CD14-positive monocyte (primary cell): ENCODE measurements around the gene CDKAL1. TPM values are rescaled to one million over a fixed set of nuclear protein-coding genes. Genes with fewer than 3 reads are reported as not detected.
"Not testable (repeated sequence)": the region's sequence is repeated elsewhere in the genome, so short reads cannot be mapped to it uniquely, and the experiment has no call there.

Experiments
- DNase-seq, 3 donors: peaks; one replicate each; pipeline ENCODE4 v3.0.0-alpha.2; 2011 to 2022
- H2AFZ ChIP-seq: 2 replicates; pipeline ENCODE4 v1.6.0; 2012; ENCODE audit warnings: mild to moderate bottlenecking, low read depth, low read length, inconsistent platforms; ENCODE audit not compliant: insufficient read depth, poor library complexity, severe bottlenecking
- H3K27ac ChIP-seq, 2 donors: 1 replicate in 1 of 2; 2 replicates in 1 of 2; pipeline ENCODE4 v1.5.1; 2012 to 2013; ENCODE audit warnings: low read length in 2 of 2, control low read depth in 1 of 2, inconsistent platforms in 1 of 2, low read depth in 1 of 2, mild to moderate bottlenecking in 1 of 2
- H3K27me3 ChIP-seq, 2 donors: one replicate each; pipeline versions ENCODE4 v1.6.0 to v1.6.1; 2011 to 2013; ENCODE audit warnings: low read length in 2 of 2; ENCODE audit not compliant: control insufficient read depth in 2 of 2, insufficient read depth in 2 of 2
- H3K36me3 ChIP-seq, 2 donors: replicated peaks in 1 of 2; 1 replicate in 1 of 2; 2 replicates in 1 of 2; pipeline versions ENCODE4 v1.5.1 to v1.6.1; 2012 to 2013; ENCODE audit warnings: low read length in 2 of 2, control low read depth in 1 of 2, inconsistent platforms in 1 of 2, mild to moderate bottlenecking in 1 of 2; ENCODE audit not compliant: insufficient read depth in 2 of 2, control insufficient read depth in 1 of 2
- H3K4me1 ChIP-seq, 2 donors: 1 replicate in 1 of 2; 2 replicates in 1 of 2; pipeline versions ENCODE4 v1.5.1 to v1.6.1; 2012 to 2013; ENCODE audit warnings: low read length in 2 of 2, control low read depth in 1 of 2, inconsistent platforms in 1 of 2, mild to moderate bottlenecking in 1 of 2, moderate library complexity in 1 of 2; ENCODE audit not compliant: insufficient read depth in 2 of 2, control insufficient read depth in 1 of 2
- H3K4me2 ChIP-seq: replicated peaks from 2 replicates; pipeline ENCODE3; 2012; ENCODE audit warnings: low read length, moderate library complexity, mild to moderate bottlenecking; ENCODE audit not compliant: poor library complexity, severe bottlenecking; ENCODE audit errors: extremely low read depth
- H3K4me3 ChIP-seq, 3 experiments: fragments of 200-600 bp in 1 of 3; sonication (generic) in 1 of 3; replicated peaks in 1 of 3; 1 replicate in 2 of 3; 2 replicates in 1 of 3; pipeline ENCODE4 v1.5.1; 2011 to 2013; ENCODE audit warnings: low read length in 3 of 3, mild to moderate bottlenecking in 3 of 3, control low read depth in 2 of 3, low read depth in 2 of 3, inconsistent platforms in 1 of 3, moderate library complexity in 1 of 3
- H3K79me2 ChIP-seq: 2 replicates; pipeline ENCODE4 v1.6.0; 2012; ENCODE audit warnings: mild to moderate bottlenecking, control low read depth, inconsistent platforms, low read length, moderate library complexity; ENCODE audit not compliant: insufficient read depth
- H3K9ac ChIP-seq: 2 replicates; pipeline ENCODE4 v1.6.0; 2017; ENCODE audit warnings: low read length, mild to moderate bottlenecking; ENCODE audit not compliant: insufficient read depth, poor library complexity, severe bottlenecking
- H3K9me3 ChIP-seq, 2 donors: replicated peaks in 1 of 2; 1 replicate in 1 of 2; 2 replicates in 1 of 2; pipeline versions ENCODE4 v1.5.1 to v1.6.1; 2012 to 2013; ENCODE audit warnings: low read length in 2 of 2, control low read depth in 1 of 2; ENCODE audit not compliant: control insufficient read depth in 1 of 2, insufficient read depth in 1 of 2
- H4K20me1 ChIP-seq: 2 replicates; pipeline ENCODE4 v1.6.0; 2012; ENCODE audit warnings: mild to moderate bottlenecking, low read length, control low read depth, moderate library complexity; ENCODE audit not compliant: insufficient read depth
- H3K27ac Mint-ChIP-seq, 7 donors: one replicate each; pipeline ENCODE4 v1.8.0; 2020; ENCODE audit warnings: mild to moderate bottlenecking in 7 of 7, mixed read lengths in 7 of 7, moderate library complexity in 6 of 7, inconsistent platforms in 2 of 7
- H3K27me3 Mint-ChIP-seq, 3 donors: one replicate each; pipeline ENCODE4 v1.8.0; 2021 to 2022; ENCODE audit warnings: low read depth in 3 of 3, mild to moderate bottlenecking in 3 of 3, mixed read lengths in 3 of 3, moderate library complexity in 3 of 3, inconsistent platforms in 1 of 3
- H3K36me3 Mint-ChIP-seq, 2 donors: one replicate each; pipeline ENCODE4 v1.8.0; 2020; ENCODE audit warnings: mixed read lengths in 2 of 2, inconsistent platforms in 1 of 2, mild to moderate bottlenecking in 1 of 2
- H3K4me1 Mint-ChIP-seq: one replicate; pipeline ENCODE4 v1.8.0; 2020; ENCODE audit warnings: mild to moderate bottlenecking, mixed read lengths
- H3K4me3 Mint-ChIP-seq, 2 donors: one replicate each; pipeline ENCODE4 v1.8.0; 2020; ENCODE audit warnings: mild to moderate bottlenecking in 2 of 2, mixed read lengths in 2 of 2, moderate library complexity in 1 of 2
- H3K9me3 Mint-ChIP-seq, 7 donors: one replicate each; pipeline ENCODE4 v1.8.0; 2020 to 2022; ENCODE audit warnings: mixed read lengths in 7 of 7, mild to moderate bottlenecking in 6 of 7, moderate library complexity in 6 of 7, inconsistent platforms in 2 of 7
- WGBS: methylation state at CpG from one replicate; pipeline ENCODE4 v1.1.5; 2013; ENCODE audit warnings: missing lambda C conversion rate; ENCODE audit not compliant: insufficient coverage; 5-methylcytosine and 5-hydroxymethylcytosine counted together
- intact Hi-C, 2 donors: fragments of 100-400 bp; cut with micrococcal nuclease; formaldehyde crosslinking; loops; one replicate each; pipeline versions ENCODE4 v1.15.0 to v1.15.1; 2023
- polyA plus RNA-seq, 3 donors: library from polyadenylated mRNA; depleted of rRNA in 1 of 3; unstranded in 2 of 3; stranded (reverse) in 1 of 3; fragments of 300-500 nt in 2 of 3; fragments of >200 nt in 1 of 3; fragmentation: Illumina TruSeq in 2 of 3; gene quantifications; 1 replicate in 2 of 3; 2 replicates in 1 of 3; pipeline ENCODE4 v1.2.3, GENCODE V29; 2012 to 2021
- TF ChIP-seq, protein P1 (sequence below): fragments of 200-600 bp; IDR thresholded peaks from one replicate; pipeline ENCODE4 v1.8.0; 2022; ENCODE audit warnings: antibody characterized with exemption, mild to moderate bottlenecking

CDKAL1 gene
- polyA plus RNA-seq, 3 donors, result 3.2 to 12.4 (median 8.3) TPM

GRCh38 chr6:20718705-20719653, 184.7 kb downstream of the CDKAL1 start:
- no peaks in the 10 kb centered on the region for H4K20me1 ChIP-seq
- H3K4me2 ChIP-seq, result no peak overlapping the region
- H2AFZ ChIP-seq, result no peak overlapping the region
- no peak overlapping the region for H3K9ac ChIP-seq
- Mint-ChIP-seq H3K27ac (no peak overlapping the region), H3K4me1 (peaks cover 2% of the 10 kb centered on the region), H3K27me3 (no peaks in the 10 kb centered on the region), H3K36me3 (peaks cover 0 to 14% of the 10 kb centered on the region in 2 donors), H3K9me3 (peaks cover 0 to 3% (median 0%) of the 10 kb centered on the region in 7 donors), H3K4me3 (no peak overlapping the region)
- no CpG with 5 or more reads among the region's 3 CpGs for WGBS
- H3K79me2 ChIP-seq, result no peaks in the 10 kb centered on the region
- no peaks in the 10 kb centered on the region for H3K36me3 ChIP-seq
- no peak for DNase-seq
- intact Hi-C loops, result no loop called here
- H3K4me3 ChIP-seq, result no peak overlapping the region
- no peaks in the 10 kb centered on the region for H3K9me3 ChIP-seq
- H3K27me3 ChIP-seq, result no peaks in the 10 kb centered on the region
- H3K27ac ChIP-seq, result no peak overlapping the region
- TF ChIP-seq, protein P1, sequence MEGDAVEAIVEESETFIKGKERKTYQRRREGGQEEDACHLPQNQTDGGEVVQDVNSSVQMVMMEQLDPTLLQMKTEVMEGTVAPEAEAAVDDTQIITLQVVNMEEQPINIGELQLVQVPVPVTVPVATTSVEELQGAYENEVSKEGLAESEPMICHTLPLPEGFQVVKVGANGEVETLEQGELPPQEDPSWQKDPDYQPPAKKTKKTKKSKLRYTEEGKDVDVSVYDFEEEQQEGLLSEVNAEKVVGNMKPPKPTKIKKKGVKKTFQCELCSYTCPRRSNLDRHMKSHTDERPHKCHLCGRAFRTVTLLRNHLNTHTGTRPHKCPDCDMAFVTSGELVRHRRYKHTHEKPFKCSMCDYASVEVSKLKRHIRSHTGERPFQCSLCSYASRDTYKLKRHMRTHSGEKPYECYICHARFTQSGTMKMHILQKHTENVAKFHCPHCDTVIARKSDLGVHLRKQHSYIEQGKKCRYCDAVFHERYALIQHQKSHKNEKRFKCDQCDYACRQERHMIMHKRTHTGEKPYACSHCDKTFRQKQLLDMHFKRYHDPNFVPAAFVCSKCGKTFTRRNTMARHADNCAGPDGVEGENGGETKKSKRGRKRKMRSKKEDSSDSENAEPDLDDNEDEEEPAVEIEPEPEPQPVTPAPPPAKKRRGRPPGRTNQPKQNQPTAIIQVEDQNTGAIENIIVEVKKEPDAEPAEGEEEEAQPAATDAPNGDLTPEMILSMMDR, result no peak
- no peaks in the 10 kb centered on the region for H3K4me1 ChIP-seq

GRCh38 chr6:20719980-20720379, 185.7 kb downstream of the CDKAL1 start:
- no CpG with 5 or more reads among the region's 2 CpGs for WGBS
- H3K4me1 Mint-ChIP-seq, result peaks cover 2% of the 10 kb centered on the region
- Histone ChIP-seq H3K9ac (no peak overlapping the region), H3K9me3 (no peaks in the 10 kb centered on the region), H2AFZ (no peak overlapping the region), H3K27ac (no peak overlapping the region), H3K79me2 (no peaks in the 10 kb centered on the region), H3K4me1 (no peaks in the 10 kb centered on the region), H3K4me3 (no peak overlapping the region), H4K20me1 (no peaks in the 10 kb centered on the region), H3K36me3 (no peaks in the 10 kb centered on the region), H3K4me2 (no peak overlapping the region), H3K27me3 (no peaks in the 10 kb centered on the region)
- peaks cover 0 to 14% of the 10 kb centered on the region in 2 donors for H3K36me3 Mint-ChIP-seq
- no peak overlapping the region for H3K27ac Mint-ChIP-seq
- DNase-seq, result no peak
- intact Hi-C loops, result no loop called here
- H3K4me3 Mint-ChIP-seq, result no peak overlapping the region
- TF ChIP-seq, protein P1, result no peak
- H3K9me3 Mint-ChIP-seq, result peaks cover 0 to 3% (median 0%) of the 10 kb centered on the region in 7 donors
- H3K27me3 Mint-ChIP-seq, result no peaks in the 10 kb centered on the region

DNA sequence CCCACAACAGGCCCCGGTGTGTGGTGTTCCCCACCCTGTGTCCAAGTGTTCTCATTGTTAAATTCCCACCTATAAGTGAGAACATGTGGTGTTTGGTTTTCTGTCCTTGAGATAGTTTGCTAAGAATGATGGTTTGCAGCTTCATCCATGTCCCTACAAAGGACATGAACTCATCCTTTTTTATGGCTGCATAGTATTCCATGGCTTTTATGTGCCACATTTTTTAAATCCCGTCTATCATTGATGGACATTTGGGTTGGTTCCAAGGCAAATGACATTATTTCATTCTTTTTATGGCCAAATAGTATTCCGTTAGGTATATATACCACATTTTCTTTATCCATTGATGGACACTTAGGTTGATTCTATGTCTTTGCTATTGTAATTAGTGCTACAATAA, 186.9 kb downstream of the CDKAL1 start:
- H3K4me3 Mint-ChIP-seq, H3K79me2 ChIP-seq, intact Hi-C loops, H3K4me1 ChIP-seq, H3K4me2 ChIP-seq, H3K9me3 Mint-ChIP-seq, H3K36me3 ChIP-seq, H3K4me3 ChIP-seq, H3K9me3 ChIP-seq, H4K20me1 ChIP-seq, H3K27me3 ChIP-seq, DNase-seq, H3K27me3 Mint-ChIP-seq, H2AFZ ChIP-seq, H3K27ac ChIP-seq, H3K4me1 Mint-ChIP-seq, H3K9ac ChIP-seq, H3K27ac Mint-ChIP-seq: not testable (repeated sequence)
- no CpG with 5 or more reads among the region's 3 CpGs for WGBS
- H3K36me3 Mint-ChIP-seq, result peaks cover 0 to 14% of the 10 kb centered on the region in 2 donors
